Natural killer cell (primary cell): Measurements from ENCODE around the gene GDPD4. TPM values are rescaled to one million over a fixed set of nuclear protein-coding genes. Genes with fewer than 3 reads are reported as not detected.

Experiments used
- ATAC-seq, 3 donors: fragments of 150-1000 bp in 2 of 3; fragments of 200-7000 bp in 1 of 3; cut with Tn5 transposase; 1 replicate in 1 of 3; 2 replicates in 2 of 3; pipeline ENCODE4 v1.10.0; 2021; ENCODE audit warnings: mild to moderate bottlenecking in 2 of 3, moderate library complexity in 2 of 3
- DNase-seq, 2 donors: peaks; one replicate each; pipeline versions ENCODE4 v3.0.0 to v3.0.0-alpha.2; 2013 to 2021; ENCODE audit warnings: mixed read lengths in 1 of 2
- H3K27ac ChIP-seq: one replicate; pipeline ENCODE4 v1.5.1; 2013; ENCODE audit warnings: mild to moderate bottlenecking, low read length
- H3K27me3 ChIP-seq: one replicate; pipeline ENCODE4 v1.6.1; 2013; ENCODE audit warnings: low read length; ENCODE audit not compliant: control insufficient read depth, insufficient read depth
- H3K36me3 ChIP-seq: one replicate; pipeline ENCODE4 v1.6.1; 2013; ENCODE audit warnings: low read length; ENCODE audit not compliant: control insufficient read depth, insufficient read depth
- H3K4me1 ChIP-seq: one replicate; pipeline ENCODE4 v1.6.1; 2013; ENCODE audit warnings: low read length; ENCODE audit not compliant: control insufficient read depth, insufficient read depth
- H3K4me3 ChIP-seq: one replicate; pipeline ENCODE4 v1.5.1; 2013; ENCODE audit warnings: low read length
- H3K9me3 ChIP-seq: one replicate; pipeline ENCODE4 v1.6.1; 2013; ENCODE audit warnings: low read length; ENCODE audit not compliant: control insufficient read depth, insufficient read depth
- H3K27ac Mint-ChIP-seq, 2 donors: one replicate each; pipeline ENCODE4 v1.8.0; 2022; ENCODE audit warnings: mild to moderate bottlenecking in 2 of 2, mixed read lengths in 2 of 2, moderate library complexity in 1 of 2
- H3K27me3 Mint-ChIP-seq, 2 donors: one replicate each; pipeline ENCODE4 v1.8.0; 2022; ENCODE audit warnings: low read depth in 2 of 2, mixed read lengths in 2 of 2
- H3K36me3 Mint-ChIP-seq: one replicate; pipeline ENCODE4 v1.8.0; 2022; ENCODE audit warnings: mixed read lengths
- H3K4me1 Mint-ChIP-seq, 2 donors: one replicate each; pipeline ENCODE4 v1.8.0; 2022; ENCODE audit warnings: mixed read lengths in 2 of 2
- H3K4me3 Mint-ChIP-seq: one replicate; pipeline ENCODE4 v1.8.0; 2022; ENCODE audit warnings: mild to moderate bottlenecking, moderate library complexity, mixed read lengths
- H3K9me3 Mint-ChIP-seq, 2 donors: one replicate each; pipeline ENCODE4 v1.8.0; 2022; ENCODE audit warnings: mixed read lengths in 2 of 2
- CTCF ChIP-seq: fragments of 200-600 bp; IDR thresholded peaks from one replicate; pipeline ENCODE4 v1.8.0; 2022; ENCODE audit warnings: antibody characterized with exemption
- WGBS: methylation state at CpG from one replicate; pipeline ENCODE4 v1.1.7; 2013; ENCODE audit warnings: missing lambda C conversion rate; ENCODE audit not compliant: insufficient coverage; 5-methylcytosine and 5-hydroxymethylcytosine counted together
- intact Hi-C: fragments of 100-400 bp; cut with micrococcal nuclease; formaldehyde crosslinking; loops from one replicate; pipeline ENCODE4 v1.14.2; 2022
- total RNA-seq, 4 donors: library from RNA; stranded (reverse); fragments of 120-200 nt in 1 of 4; gene quantifications; one replicate each; pipeline versions ENCODE4 v1.2.3 to v1.2.4, GENCODE V29; 2013 to 2022

GDPD4 gene
- total RNA-seq, 3 donors from 2014 or later (not counting 1 experiment from before 2014, with no cell fraction given) = not detected

DNA sequence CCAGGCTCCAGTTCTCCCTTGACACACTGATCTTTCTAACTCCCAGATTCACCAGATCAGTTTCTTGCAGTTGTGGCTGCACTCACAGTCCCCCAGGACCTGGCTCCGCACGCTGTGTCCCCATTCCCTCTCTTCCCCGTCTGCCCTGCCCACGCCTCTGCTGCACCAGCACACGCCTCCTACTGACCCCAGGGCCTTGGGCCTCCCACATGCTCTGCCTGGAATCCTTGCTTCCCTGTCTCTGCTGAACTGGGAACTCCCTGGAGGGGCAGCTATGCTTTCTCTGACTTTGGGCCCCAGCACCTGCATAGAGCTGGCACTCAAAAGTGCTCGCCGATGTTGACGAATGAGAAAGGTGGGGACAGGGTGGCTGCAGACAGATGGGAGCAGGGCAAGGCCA is 104.5 kb downstream of the GDPD4 start:
- no peaks in the 10 kb centered on the region for H3K27me3 Mint-ChIP-seq
- no peak overlapping the region for H3K27ac Mint-ChIP-seq
- no peak overlapping the region for H3K27ac ChIP-seq
- no peak for DNase-seq
- 94% methylated on average over 8 of the region's 8 CpGs for WGBS
- ATAC-seq = no peak
- no peaks in the 10 kb centered on the region for H3K9me3 Mint-ChIP-seq
- H3K4me1 ChIP-seq = no peaks in the 10 kb centered on the region
- H3K4me3 Mint-ChIP-seq = no peak overlapping the region
- no peaks in the 10 kb centered on the region for H3K9me3 ChIP-seq
- intact Hi-C loops = no loop called here
- H3K4me3 ChIP-seq = no peak overlapping the region
- no peaks in the 10 kb centered on the region for H3K4me1 Mint-ChIP-seq
- H3K36me3 ChIP-seq = no peaks in the 10 kb centered on the region
- TF ChIP-seq CTCF = no peak
- H3K27me3 ChIP-seq = no peaks in the 10 kb centered on the region
- H3K36me3 Mint-ChIP-seq = no peaks in the 10 kb centered on the region

DNA sequence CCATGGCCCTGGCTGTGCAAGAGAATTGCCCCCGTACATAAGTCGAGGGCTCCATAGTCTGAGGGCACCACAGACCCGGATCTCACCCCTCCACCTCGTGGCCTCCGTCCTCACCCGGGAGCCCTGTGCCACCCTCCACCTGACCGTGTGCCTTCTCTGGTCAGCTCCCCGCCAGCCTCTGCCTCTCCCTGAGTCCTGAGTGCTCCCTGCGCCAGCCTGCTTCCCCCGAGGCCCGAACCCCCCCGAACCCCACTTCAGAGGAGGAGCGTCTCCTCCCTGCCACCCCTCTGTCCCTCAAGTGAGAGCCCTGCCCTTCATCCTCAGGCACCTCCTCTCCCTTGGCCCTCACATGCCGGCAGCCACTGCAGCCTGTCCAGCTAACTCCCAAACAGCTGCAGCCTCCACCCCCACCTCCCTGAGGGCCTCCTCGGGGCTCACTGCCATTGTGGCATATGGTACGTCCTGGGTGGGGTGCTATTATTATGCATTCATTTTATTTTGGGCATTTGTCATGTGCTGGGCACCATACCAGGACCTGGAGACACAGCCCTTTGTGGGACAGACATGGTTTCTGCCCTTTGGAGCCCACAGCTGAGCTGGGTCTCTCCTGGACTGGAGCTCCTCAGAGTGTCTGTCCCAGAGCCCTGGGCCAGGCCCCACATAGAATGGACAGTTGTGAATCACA is 106.3 kb downstream of the GDPD4 start:
- WGBS = 83% methylated on average over 15 of the region's 16 CpGs
- Mint-ChIP-seq H3K27me3 (no peaks in the 10 kb centered on the region), H3K36me3 (no peaks in the 10 kb centered on the region), H3K4me3 (no peak overlapping the region), H3K9me3 (no peaks in the 10 kb centered on the region), H3K4me1 (no peaks in the 10 kb centered on the region), H3K27ac (no peak overlapping the region)
- H3K4me3 ChIP-seq = no peak overlapping the region
- no peaks in the 10 kb centered on the region for H3K9me3 ChIP-seq
- no peak for DNase-seq
- no peaks in the 10 kb centered on the region for H3K36me3 ChIP-seq
- H3K27ac ChIP-seq = no peak overlapping the region
- TF ChIP-seq CTCF = no peak
- ATAC-seq = no peak
- H3K4me1 ChIP-seq = no peaks in the 10 kb centered on the region
- intact Hi-C loops = no loop called here
- no peaks in the 10 kb centered on the region for H3K27me3 ChIP-seq

- Mint-ChIP-seq H3K4me3 (no peak overlapping the region), H3K36me3 (no peaks in the 10 kb centered on the region), H3K27me3 (no peaks in the 10 kb centered on the region), H3K9me3 (no peaks in the 10 kb centered on the region), H3K4me1 (no peaks in the 10 kb centered on the region), H3K27ac (no peak overlapping the region)
- Histone ChIP-seq H3K36me3 (no peaks in the 10 kb centered on the region), H3K4me3 (no peak overlapping the region), H3K27me3 (no peaks in the 10 kb centered on the region), H3K4me1 (no peaks in the 10 kb centered on the region), H3K9me3 (no peaks in the 10 kb centered on the region), H3K27ac (no peak overlapping the region)
- intact Hi-C loops = no loop called here
- no peak for ATAC-seq
- TF ChIP-seq CTCF = no peak
- 81% methylated on average over 15 of the region's 15 CpGs for WGBS
- no peak for DNase-seq
Measured at GRCh38 chr11:77193911-77194830, 107.3 kb downstream of the GDPD4 start.
